ENCODE data around the gene ATF6. TPM values are rescaled to one million over a fixed set of nuclear protein-coding genes. Genes with fewer than 3 reads are reported as not detected.

Gene ATF6
- total RNA-seq, 1 experiment from 2014 or later = 20.9 TPM

DNA sequence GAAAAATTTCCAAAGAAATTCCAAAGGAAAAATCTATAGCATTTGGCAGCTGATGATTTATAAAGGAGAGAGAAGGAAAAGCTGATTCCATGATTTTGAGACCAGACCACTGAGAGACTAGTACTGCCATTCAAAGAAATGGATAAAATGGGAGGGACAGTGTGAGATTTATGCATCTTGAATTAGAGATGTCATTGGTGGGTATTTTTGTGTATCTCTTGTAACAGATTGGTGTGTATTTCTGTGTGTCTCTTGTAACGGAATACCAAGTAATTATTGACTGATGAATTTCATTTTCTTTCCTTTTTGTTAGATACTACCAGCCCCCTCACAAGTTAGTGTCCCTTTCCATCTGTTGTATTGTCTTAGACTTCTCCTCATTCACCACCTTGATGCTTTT lies 155.4 kb downstream of the ATF6 start:
- no peaks in the 10 kb centered on the region for H3K4me1 ChIP-seq (ENCODE audit: control insufficient read depth in 1 of 2, insufficient read depth in 2 of 2, low read length in 2 of 2)
- H3K4me2 ChIP-seq (ENCODE audit: low read length) = no peak overlapping the region
- intact Hi-C loops (cut with micrococcal nuclease) = no loop called here
- BruUV-seq (replicated peaks) = no TSS peak
- CTCF ChIA-PET = no interaction called here
- no peak overlapping the region for H3K27ac ChIP-seq (ENCODE audit: low read depth, low read length)
- no peak overlapping the region for H3K4me3 ChIP-seq (replicated peaks in 1 of 2; ENCODE audit: low read depth in 1 of 2, low read length in 2 of 2)
- RAD21 ChIA-PET (ENCODE audit: low non-redundant PET in 1 of 2, low total read pairs in 2 of 2, uncharacterized antibody in 2 of 2, unreplicated experiment in 2 of 2) = no interaction called here
- H3K9me2 ChIP-seq (ENCODE audit: insufficient read depth) = no peaks in the 10 kb centered on the region
- no peak overlapping the region for H3K9ac ChIP-seq (ENCODE audit: low read length)
- ATAC-seq = no peak
- no peak for DNase-seq (ENCODE audit: low read depth, low spot score)
- H3K36me3 ChIP-seq (ENCODE audit: control insufficient read depth in 1 of 2, insufficient read depth in 2 of 2, low read length in 2 of 2) = no peaks in the 10 kb centered on the region
- H3K27me3 ChIP-seq (ENCODE audit: insufficient read depth, low read length) = no peaks in the 10 kb centered on the region
- TF ChIP-seq SIN3A (IDR thresholded peaks at IDR 0.05; ENCODE audit: low read depth) (no peak), ZFX (IDR thresholded peaks at IDR 0.05) (no peak), ELF1 (IDR thresholded peaks at IDR 0.05; ENCODE audit: borderline replicate concordance, low read depth) (no peak), POLR2AphosphoS5 (IDR thresholded peaks at IDR 0.05; ENCODE audit: low read depth, low read length) (no peak), CEBPB (IDR thresholded peaks at IDR 0.05; ENCODE audit: low read depth) (no peak), JUND (IDR thresholded peaks at IDR 0.05) (no peak), FOSL1 (IDR thresholded peaks at IDR 0.05; ENCODE audit: low read depth) (no peak), EZH2phosphoT487 (IDR thresholded peaks at IDR 0.05; ENCODE audit: borderline replicate concordance) (no peak), SRF (IDR thresholded peaks at IDR 0.05; ENCODE audit: low read depth) (no peak), EGR1 (IDR thresholded peaks at IDR 0.05; ENCODE audit: low read depth) (no peak)
- TF ChIP-seq, protein P1, sequence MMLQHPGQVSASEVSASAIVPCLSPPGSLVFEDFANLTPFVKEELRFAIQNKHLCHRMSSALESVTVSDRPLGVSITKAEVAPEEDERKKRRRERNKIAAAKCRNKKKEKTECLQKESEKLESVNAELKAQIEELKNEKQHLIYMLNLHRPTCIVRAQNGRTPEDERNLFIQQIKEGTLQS (IDR thresholded peaks at IDR 0.05) = no peak
- POLR2A ChIA-PET = no interaction called here
- H3K79me2 ChIP-seq (ENCODE audit: insufficient read depth, low read length) = no peaks in the 10 kb centered on the region
- no peaks in the 10 kb centered on the region for H4K20me1 ChIP-seq (ENCODE audit: insufficient read depth)
- H3K9me3 ChIP-seq (ENCODE audit: control insufficient read depth in 1 of 2, insufficient read depth in 1 of 2, low read depth in 1 of 2, low read length in 2 of 2) = no peaks in the 10 kb centered on the region
- H2AFZ ChIP-seq (ENCODE audit: low read depth, low read length, poor library complexity, severe bottlenecking) = no peak overlapping the region

DNA sequence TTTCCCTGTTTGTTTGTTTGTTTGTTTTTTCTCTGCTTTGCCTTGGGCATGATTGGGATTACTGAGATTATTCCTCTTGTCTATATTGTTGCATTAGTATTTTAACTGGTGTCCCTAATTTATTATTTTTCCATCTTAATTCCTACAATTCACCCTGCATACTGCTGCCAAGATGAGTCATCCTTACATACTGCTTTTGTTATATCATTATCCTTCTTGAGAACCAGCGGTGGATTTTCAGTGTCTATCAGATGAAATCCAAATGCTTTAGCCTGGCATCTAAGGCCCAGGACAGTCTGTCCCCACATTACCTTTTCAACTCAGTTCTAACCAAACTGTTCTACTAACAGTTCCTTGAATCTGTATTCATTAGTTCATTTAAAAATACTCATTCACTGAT lies 155.9 kb downstream of the ATF6 start:
- H2AFZ ChIP-seq (ENCODE audit: low read depth, low read length, poor library complexity, severe bottlenecking) = no peak overlapping the region
- no peaks in the 10 kb centered on the region for H3K4me1 ChIP-seq (ENCODE audit: control insufficient read depth in 1 of 2, insufficient read depth in 2 of 2, low read length in 2 of 2)
- H3K36me3 ChIP-seq (ENCODE audit: control insufficient read depth in 1 of 2, insufficient read depth in 2 of 2, low read length in 2 of 2) = no peaks in the 10 kb centered on the region
- ATAC-seq = no peak
- H3K27me3 ChIP-seq (ENCODE audit: insufficient read depth, low read length) = no peaks in the 10 kb centered on the region
- H3K79me2 ChIP-seq (ENCODE audit: insufficient read depth, low read length) = no peaks in the 10 kb centered on the region
- no peak overlapping the region for H3K4me2 ChIP-seq (ENCODE audit: low read length)
- no peak overlapping the region for H3K9ac ChIP-seq (ENCODE audit: low read length)
- POLR2A ChIA-PET = no interaction called here
- no peak overlapping the region for H3K27ac ChIP-seq (ENCODE audit: low read depth, low read length)
- DNase-seq (ENCODE audit: low read depth, low spot score) = no peak
- intact Hi-C loops (cut with micrococcal nuclease) = no loop called here
- H3K4me3 ChIP-seq (replicated peaks in 1 of 2; ENCODE audit: low read depth in 1 of 2, low read length in 2 of 2) = no peak overlapping the region
- H3K9me2 ChIP-seq (ENCODE audit: insufficient read depth) = no peaks in the 10 kb centered on the region
- no peaks in the 10 kb centered on the region for H4K20me1 ChIP-seq (ENCODE audit: insufficient read depth)
- CTCF ChIA-PET = no interaction called here
- RAD21 ChIA-PET (ENCODE audit: low non-redundant PET in 1 of 2, low total read pairs in 2 of 2, uncharacterized antibody in 2 of 2, unreplicated experiment in 2 of 2) = no interaction called here
- no TSS peak for BruUV-seq (replicated peaks)
- TF ChIP-seq, protein P2, sequence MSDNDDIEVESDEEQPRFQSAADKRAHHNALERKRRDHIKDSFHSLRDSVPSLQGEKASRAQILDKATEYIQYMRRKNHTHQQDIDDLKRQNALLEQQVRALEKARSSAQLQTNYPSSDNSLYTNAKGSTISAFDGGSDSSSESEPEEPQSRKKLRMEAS (IDR thresholded peaks at IDR 0.05) = no peak
- TF ChIP-seq EZH2phosphoT487 (IDR thresholded peaks at IDR 0.05; ENCODE audit: borderline replicate concordance) = no peak
- no peaks in the 10 kb centered on the region for H3K9me3 ChIP-seq (ENCODE audit: control insufficient read depth in 1 of 2, insufficient read depth in 1 of 2, low read depth in 1 of 2, low read length in 2 of 2)

Data from HCT116 (cell line).